GM19240 (cell line): ENCODE results near the gene MGST1.
"Not testable (repeated sequence)": the region's sequence is repeated elsewhere in the genome, so short reads cannot be mapped to it uniquely, and the experiment has no call there.

Experiments used
- DNase-seq: peaks from one replicate; pipeline ENCODE4 v3.0.0; 2011; ENCODE audit warnings: low spot score; ENCODE audit not compliant: insufficient read length

MGST1 gene

DNA sequence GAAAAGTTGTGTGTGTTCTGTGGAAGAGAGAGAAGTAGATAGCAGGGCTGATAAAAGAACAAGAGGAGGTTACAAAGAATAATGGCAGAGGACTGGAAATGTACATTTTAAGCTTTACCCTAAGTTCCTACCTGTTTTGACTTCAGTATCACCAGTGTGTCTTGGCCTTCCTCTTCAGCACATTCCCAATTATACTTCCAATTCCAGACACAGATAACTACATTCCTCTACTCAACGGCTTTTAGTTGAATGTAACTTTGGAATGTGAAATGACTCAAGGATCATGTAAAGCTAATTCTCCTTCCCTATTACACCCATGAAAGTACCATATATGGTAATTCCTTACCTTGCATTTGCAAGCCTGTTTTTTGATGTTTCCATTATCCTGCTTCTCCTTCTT lies 5.0 kb downstream of the MGST1 start:
- no peak for DNase-seq

DNA sequence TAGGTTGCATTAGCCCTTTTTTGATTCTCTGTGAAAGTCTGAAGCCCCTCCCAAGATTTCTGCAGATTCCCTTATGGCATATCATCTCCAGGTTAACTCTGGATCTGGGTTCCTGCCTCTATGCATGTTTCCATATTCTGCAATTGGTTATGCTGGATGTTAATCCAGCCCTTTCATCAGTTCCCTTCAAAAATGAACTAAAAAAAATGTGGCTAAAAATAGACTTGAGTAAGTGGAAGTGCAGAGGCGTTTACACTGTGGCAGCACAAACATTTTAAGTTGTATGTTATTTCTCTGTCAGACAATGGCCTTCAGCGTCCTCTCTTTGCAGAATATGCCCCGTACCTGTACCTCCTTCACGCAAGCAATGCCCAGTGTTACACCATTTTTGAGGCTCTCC lies 11.4 kb downstream of the MGST1 start:
- no peak for DNase-seq

DNA sequence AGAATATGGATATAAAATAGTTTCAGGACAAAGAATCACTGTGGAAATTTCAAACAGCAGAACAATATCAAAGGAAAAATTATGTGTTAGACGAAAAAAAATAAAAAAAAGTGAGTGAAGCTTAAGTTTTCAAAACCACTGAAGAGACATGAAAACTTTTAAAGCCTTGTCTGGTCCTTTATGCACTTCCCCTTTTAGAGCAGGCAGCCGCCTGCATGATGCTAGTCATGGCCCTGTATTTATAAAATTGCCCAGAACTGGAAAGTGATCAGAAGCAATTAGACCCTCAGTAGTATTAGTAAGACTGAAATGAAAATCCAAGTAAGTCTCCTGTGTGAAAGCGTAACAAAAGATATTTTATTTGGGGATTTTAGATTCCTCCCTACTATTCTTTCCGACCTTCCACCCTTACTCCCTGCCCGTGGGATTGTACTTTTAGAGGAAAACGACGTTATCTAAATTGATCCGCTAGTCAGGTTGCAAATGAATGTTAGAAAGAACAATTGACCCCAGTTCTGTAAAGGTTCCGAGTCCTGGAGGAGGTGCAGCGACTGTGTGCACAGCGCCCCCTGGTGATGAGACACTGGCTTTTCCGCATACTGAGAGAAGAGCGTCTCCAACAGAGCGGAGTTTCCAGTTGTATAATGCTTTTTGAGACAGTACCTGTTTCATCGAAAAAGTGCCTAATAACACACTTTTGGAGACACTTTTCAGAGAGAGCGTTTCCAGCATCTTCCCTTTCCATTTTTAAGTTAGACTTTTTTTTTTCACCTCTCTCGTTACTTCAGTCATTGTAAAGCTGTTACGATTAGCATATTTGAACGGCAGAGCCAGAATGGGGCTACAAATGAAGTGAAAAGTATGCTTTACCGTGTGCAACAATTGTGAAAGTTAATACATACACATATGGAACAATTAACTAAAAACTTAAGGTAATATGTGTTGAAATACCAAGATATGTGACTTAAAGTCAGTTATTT lies 12.4 kb downstream of the MGST1 start:
- no peak for DNase-seq

DNA sequence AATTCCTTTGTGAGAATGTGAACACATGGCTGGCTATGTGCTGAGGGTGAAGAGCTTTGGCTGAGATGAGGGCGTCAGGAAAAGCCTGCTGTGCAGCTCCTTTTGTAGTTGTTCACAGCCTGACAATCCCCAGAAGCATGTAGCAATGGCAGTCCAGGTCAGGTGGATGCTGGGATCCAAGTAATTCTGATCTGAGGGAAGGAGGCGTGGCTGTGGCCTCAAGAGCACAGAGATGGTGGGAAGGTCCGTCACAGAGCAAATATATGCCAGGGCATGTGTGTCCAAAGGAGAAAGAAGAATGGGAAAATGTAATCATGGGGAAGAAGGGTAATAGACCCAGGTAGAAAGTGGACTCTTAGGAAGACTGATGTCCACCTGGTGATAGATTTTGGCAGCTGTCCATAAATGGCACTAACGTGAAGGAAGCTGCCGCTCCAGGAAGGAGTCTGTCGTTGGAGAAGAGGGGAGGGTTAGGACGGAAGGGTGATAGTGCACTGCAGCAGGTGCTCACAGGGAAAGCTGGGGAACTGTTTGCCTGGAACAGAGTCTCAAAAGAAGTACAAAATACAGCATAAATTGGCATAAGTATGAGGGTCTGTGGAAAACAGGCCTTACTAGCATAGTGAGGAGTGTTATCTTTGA lies 13.8 kb downstream of the MGST1 start:
- no peak for DNase-seq

DNA sequence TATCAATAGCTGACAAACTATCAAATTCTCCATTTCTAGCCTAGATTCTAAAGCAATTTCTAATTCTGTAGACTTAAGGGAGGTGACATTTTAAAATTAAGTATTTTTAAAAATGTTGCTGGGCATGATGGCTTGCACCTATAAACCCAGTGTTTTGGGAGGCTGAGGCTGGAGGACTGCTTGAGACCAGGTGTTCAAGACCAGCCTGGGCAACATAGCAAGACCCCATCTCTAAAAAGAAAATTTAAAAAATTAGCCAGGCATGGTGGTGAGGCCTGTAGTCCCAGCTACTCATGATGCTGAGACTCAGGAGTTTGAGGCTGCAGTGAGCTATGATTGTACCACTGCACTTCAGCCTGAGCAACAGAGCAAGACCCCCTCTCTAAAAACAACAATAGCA lies 15.1 kb downstream of the MGST1 start:
- no peak for DNase-seq

DNA sequence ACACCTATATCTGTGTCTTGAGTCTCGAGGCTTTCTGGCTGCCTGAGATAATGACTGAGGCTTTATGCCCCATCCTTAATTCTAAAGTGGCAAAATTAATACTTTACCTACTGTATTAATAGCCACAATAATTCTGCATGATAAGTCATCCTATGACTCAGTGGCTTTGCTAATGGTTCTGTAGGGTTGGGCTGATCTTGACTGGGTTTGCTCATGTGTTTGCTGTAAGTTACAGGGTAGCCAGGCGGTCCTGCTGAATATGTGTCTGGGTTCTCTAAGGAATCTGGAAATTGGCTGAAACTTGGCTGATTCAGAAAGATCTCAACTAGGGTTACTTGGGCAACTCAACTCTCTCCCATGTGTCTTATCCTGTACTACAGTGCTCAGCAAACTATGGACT lies 21.7 kb downstream of the MGST1 start:
- DNase-seq: no peak

DNA sequence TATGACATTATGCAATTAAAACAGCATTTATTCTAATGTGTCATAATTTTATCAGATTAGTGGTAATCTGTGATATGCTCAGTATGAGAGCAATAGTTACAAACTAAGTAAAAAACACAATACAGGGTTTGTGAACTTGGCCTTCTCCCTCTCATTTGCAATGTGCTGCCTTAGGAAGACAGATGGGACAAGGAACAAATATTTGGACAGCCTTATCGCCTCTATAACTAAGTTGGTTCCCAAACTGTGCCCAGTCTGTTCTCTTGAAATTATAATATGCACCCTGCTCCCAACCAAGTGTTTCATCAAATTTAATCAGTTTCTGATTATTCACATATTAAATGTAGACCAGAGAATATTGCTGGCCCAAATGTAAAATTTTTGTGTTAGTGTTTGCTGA lies 22.7 kb downstream of the MGST1 start:
- DNase-seq: no peak

DNA sequence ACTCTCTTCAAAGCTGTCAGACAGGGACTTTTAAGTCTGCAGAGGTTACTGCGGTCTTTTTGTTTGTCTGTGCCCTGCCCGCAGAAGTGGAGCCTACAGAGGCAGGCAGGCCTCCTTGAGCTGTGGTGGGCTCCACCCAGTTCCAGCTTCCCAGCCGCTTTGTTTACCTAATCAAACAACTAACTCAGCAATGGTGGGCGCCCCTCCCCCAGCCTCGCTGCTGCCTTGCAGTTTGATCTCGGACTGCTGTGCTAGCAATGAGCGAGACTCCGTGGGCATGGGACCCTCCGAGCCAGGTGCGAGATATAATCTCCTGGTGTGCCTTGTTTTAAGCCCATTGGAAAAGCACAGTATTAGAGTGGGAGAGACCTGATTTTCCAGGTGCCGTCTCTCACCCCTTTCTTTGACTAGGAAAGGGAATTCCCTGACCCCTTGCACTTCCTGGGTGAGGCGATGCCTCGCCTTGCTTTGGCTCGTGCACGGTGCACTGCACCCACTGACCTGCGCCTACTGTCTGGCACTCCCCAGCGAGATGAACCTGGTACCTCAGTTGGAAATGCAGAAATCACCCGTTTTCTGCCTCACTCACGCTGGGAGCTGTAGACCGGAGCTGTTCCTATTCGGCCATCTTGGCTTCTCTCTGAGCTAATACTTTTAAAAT lies 35.3 kb downstream of the MGST1 start:
- DNase-seq: not testable (repeated sequence)

DNA sequence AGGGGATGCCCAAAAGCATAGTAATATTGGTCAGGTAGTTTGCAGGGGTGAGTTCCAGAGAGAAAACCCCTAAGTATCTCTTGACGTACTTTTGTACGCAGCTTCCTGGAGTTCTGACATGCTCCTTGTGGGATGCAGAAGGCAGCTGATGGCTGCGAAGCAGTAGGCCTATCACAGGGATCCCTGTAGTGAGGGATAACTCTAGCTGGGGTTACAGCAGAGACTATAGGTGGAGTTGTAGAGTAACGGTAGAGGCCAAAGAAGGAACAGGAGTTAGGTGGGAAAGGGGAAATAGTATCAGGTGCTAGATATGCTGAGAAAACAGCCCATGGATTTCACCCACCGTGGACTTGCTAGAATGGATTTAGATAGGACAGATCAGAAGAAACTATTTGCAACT lies 37.3 kb downstream of the MGST1 start:
- DNase-seq: no peak

DNA sequence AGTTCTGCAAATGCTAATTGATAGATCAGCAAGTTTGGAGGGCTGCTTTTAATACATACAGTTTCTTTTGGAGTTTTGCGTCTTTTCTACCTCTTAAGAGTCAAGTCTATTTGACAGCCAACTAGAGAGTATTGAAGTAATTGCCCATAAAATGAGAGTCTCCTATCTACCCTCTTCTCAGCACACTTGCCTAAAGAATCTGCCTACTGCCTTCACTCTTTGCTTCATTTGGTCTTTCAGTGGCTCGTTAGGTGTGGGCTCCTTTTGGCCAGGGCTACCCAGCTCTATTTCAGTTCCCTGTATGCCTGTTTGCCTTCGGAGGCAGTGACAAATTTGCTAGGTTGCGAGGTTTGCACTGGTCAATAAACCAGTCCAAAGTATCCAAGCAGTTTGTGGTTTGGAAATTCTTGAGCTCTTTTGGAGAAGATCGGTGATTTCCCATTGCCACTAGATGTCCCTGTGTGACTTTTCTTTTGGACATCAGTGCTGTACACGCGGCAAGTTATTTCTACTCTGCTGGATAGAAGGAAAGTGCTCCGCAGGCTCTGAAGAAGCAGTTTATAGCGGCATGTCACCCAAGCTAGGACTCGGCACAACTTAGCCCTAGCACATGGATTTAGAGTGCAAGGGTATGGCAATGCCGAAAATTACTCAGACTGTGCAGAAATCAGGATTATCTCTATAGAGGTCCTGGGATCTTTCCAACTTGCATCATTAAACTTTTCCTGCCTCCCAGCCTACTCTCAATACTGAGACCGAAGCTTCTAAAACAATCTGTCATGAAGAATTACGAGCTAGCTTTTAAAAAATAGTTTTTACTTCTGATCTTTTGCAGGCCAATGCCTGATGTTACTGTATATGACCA lies 38.6 kb downstream of the MGST1 start:
- no peak for DNase-seq

DNA sequence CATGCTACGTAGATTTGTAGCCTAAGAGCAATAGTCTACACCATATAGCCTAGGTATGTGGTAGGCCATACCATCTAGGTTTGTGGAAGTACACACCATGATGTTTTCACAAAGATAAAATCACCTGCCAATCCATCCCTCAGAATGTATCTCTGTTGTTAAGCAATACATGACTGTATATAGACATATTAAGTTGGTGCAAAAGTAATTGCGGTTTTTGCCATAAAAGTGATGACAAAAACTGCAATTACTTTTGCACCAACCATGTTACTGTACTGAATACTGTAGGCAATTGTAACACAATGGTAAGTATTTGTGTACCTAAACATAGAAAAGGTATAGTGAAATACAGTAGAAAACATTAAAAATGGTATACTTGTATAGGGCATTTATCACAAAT lies 40.5 kb downstream of the MGST1 start:
- no peak for DNase-seq

DNA sequence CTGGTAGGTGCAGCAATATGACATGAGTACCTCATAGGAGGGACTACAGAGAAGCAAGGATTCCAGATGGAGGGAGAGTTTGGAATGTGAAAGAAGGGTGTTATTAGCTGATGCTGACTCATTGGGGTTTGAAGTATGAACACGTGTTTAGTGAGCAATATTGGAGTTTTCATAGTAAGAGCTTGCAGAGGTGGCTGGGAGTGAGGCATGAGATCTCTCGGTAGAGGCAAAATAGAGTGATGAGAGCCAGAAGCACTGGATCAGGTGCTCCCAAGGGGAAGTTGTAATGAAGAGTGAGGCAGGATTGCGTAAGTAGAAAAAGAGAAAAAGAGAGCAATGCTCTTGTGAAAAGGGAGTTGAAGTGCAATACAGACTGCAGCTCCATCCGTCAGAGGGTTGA lies 42.1 kb downstream of the MGST1 start:
- DNase-seq: no peak

DNA sequence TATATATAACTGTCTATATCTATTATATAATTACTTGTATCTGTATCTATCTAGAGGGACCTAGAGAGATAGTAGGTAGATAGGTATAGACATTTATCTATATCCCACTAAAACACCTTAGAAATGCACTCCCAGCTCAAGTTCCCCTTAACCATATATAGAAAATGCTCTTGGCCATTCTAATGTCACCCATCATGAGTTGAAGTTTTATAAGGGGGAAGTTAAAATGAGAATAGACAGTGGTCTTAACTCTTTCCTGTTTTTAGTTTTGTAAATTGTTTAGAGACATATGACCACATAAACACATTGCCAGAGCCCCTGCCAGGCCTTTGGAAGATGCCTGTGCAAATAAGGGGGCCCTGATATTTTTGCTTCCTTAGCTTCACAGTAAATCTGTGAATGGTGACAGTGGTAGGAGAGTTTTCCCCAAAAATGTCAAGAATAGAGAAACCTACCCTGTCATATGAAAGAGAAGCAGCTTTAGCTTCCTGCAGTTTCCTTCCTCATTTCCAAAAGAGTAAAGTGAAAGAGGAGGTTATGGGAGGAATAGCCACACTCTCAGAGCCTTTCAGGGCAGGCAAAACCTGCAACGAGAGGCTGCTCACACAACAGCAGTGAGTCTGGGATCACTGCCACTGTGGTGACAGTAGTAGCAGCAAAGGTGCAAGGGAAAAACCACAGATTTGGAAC lies 45.5 kb downstream of the MGST1 start:
- no peak for DNase-seq

DNA sequence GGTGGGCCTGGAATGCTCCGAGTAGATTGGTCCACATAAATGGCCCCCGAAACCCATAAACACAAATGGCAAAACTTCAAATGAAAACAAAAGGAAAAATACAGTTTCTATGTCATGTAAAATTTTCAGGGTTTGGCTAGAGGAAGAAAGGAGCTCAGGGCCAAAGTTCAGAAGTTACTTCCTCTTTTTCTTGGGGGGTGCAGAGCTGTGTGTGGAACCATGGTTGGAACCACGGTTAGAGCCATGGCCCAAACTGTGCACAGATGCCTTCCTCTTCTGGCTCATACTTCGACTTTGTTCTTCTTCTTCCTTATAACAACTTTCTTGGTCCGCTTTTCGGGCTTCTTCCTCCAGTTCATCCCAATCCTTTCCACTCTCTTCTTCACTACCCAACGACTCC lies 51.7 kb downstream of the MGST1 start:
- no peak for DNase-seq

DNA sequence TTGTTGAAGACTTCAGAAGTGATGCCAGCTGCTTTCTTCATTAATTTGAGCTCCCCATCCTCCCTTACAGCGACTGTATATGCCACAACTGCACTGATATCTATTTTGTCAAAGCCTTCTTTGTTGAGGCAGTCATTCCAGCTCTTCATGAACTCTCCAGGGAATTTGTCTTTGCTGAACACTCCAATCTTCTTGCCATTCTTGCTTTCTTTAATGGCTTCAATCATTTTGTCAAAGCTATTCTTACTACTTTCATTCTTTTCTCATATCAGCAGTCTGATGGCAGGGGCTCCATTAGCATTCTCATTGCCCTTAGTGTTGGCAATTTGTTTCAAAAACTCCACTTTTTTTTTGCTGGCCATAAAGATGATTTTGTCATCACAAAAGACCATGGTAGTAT lies 54.4 kb downstream of the MGST1 start:
- DNase-seq: not testable (repeated sequence)

DNA sequence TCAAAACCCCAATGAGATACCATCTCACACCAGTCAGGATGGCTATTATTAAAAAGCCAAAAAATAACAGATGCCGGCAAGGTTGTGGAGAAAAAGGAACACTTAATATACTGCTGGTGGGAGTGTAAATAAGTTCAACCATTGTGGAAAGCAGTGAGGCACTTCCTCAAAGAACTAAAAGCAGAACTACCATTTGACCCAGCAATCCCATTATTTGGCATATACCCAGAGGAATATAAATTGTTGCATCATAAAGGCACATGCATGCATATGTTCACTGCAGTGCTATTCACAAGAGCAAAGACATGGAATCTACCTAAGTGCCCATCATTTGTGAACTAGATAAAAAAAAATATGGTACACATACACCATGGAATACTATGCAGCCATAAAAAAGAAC lies 59.9 kb downstream of the MGST1 start:
- DNase-seq: no peak
